Gastrocnemius medialis (tissue), 4 donors: ENCODE results near the gene TBX1.

Experiments used
- POLR2A ChIP-seq, 2 donors: fragments of 450-650 bp; IDR thresholded peaks; one replicate each; pipeline ENCODE4 v1.6.1; 2017; ENCODE audit warnings: antibody characterized with exemption in 2 of 2, mild to moderate bottlenecking in 2 of 2, moderate library complexity in 2 of 2
- TF ChIP-seq, protein P1 (sequence below), 5 experiments: fragments of 450-650 bp in 3 of 5; fragments of 200-600 bp in 2 of 5; sonication (generic) in 2 of 5; IDR thresholded peaks in 4 of 5; conservative IDR thresholded peaks in 1 of 5; 1 replicate in 4 of 5; 2 replicates in 1 of 5; pipeline ENCODE4 v1.5.1; 2016 to 2019; ENCODE audit warnings: antibody characterized with exemption in 5 of 5, mild to moderate bottlenecking in 3 of 5, moderate library complexity in 3 of 5

DNA sequence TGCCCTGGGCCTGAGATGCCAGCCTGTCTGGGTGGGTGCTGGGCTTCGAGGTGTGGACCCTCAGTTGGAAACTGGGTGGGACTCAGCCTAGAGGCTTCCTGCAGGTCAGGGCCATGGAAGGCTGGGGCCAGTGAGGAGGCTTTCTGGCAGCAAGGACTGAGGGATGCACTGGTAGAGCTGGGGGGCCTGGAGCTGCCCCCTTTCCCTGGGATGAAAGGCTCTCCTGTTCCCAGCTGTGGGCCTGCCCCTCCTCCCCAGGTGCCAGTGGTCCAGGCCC lies 43.8 kb upstream of the TBX1 start:
- TF ChIP-seq, protein P1, sequence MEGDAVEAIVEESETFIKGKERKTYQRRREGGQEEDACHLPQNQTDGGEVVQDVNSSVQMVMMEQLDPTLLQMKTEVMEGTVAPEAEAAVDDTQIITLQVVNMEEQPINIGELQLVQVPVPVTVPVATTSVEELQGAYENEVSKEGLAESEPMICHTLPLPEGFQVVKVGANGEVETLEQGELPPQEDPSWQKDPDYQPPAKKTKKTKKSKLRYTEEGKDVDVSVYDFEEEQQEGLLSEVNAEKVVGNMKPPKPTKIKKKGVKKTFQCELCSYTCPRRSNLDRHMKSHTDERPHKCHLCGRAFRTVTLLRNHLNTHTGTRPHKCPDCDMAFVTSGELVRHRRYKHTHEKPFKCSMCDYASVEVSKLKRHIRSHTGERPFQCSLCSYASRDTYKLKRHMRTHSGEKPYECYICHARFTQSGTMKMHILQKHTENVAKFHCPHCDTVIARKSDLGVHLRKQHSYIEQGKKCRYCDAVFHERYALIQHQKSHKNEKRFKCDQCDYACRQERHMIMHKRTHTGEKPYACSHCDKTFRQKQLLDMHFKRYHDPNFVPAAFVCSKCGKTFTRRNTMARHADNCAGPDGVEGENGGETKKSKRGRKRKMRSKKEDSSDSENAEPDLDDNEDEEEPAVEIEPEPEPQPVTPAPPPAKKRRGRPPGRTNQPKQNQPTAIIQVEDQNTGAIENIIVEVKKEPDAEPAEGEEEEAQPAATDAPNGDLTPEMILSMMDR (IDR thresholded peaks at IDR 0.05 in 4 of 5, conservative IDR thresholded peaks at IDR 0.05 in 1 of 5) = no peak
- TF ChIP-seq POLR2A (IDR thresholded peaks at IDR 0.05) = no peak
